ENCODE data around the gene DCAF17. TPM values are rescaled to one million over a fixed set of nuclear protein-coding genes. Genes with fewer than 3 reads are reported as not detected.

The DCAF17 gene
- total RNA-seq, 2 donors from 2014 or later = 22.7 to 31.7 TPM

- TF ChIP-seq CTCF (conservative IDR thresholded peaks at IDR 0.05) = no peak
- H3K27me3 ChIP-seq (ENCODE audit: control insufficient read depth, insufficient read depth, low read length, poor library complexity, severe bottlenecking) = no peaks in the 10 kb centered on the region
- no peak overlapping the region for H3K4me3 ChIP-seq (ENCODE audit: low read length)
- H3K27ac ChIP-seq (ENCODE audit: low read depth, low read length) = no peak overlapping the region
- DNase-seq = no peak
- H3K4me1 ChIP-seq (ENCODE audit: control insufficient read depth, insufficient read depth, low read length) = no peaks in the 10 kb centered on the region
- H3K9me3 ChIP-seq (ENCODE audit: control insufficient read depth, low read length) = peaks cover 1% of the 10 kb centered on the region
- Mint-ChIP-seq H3K9me3 (peaks cover 2% of the 10 kb centered on the region), H3K36me3 (ENCODE audit: low read depth) (peaks cover 65% of the 10 kb centered on the region), H3K4me3 (no peak overlapping the region), H3K4me1 (no peaks in the 10 kb centered on the region), H3K27me3 (ENCODE audit: insufficient read depth) (no peaks in the 10 kb centered on the region), H3K27ac (no peak overlapping the region)
- H3K36me3 ChIP-seq (ENCODE audit: control insufficient read depth, insufficient read depth, low read length) = peaks cover 71% of the 10 kb centered on the region
- H3K9ac ChIP-seq (ENCODE audit: extremely low read depth, low read length, poor library complexity, severe bottlenecking) = no peak overlapping the region
Measured at GRCh38 chr2:171441470-171441869, 7.4 kb downstream of the DCAF17 start.

- 90 to 93% methylated on average over 2 of the region's 2 CpGs for WGBS, 2 experiments (ENCODE audit: insufficient coverage in 1 of 2, insufficient read length in 1 of 2)
- no peak overlapping the region for H3K9ac ChIP-seq (ENCODE audit: extremely low read depth, low read length, poor library complexity, severe bottlenecking)
- H3K27ac ChIP-seq (ENCODE audit: low read depth, low read length) = no peak overlapping the region
- H3K4me3 ChIP-seq (ENCODE audit: low read length) = no peak overlapping the region
- H3K36me3 ChIP-seq (ENCODE audit: control insufficient read depth, insufficient read depth, low read length) = peaks cover 68% of the 10 kb centered on the region
- H3K27me3 Mint-ChIP-seq (ENCODE audit: insufficient read depth) = no peaks in the 10 kb centered on the region
- TF ChIP-seq CTCF (conservative IDR thresholded peaks at IDR 0.05) = peak; percentile 63
- H3K9me3 ChIP-seq (ENCODE audit: control insufficient read depth, low read length) = no peaks in the 10 kb centered on the region
- no peak overlapping the region for H3K4me3 Mint-ChIP-seq
- no peak overlapping the region for H3K27ac Mint-ChIP-seq
- no peaks in the 10 kb centered on the region for H3K27me3 ChIP-seq (ENCODE audit: control insufficient read depth, insufficient read depth, low read length, poor library complexity, severe bottlenecking)
- DNase-seq = no peak
- peaks cover 63% of the 10 kb centered on the region for H3K36me3 Mint-ChIP-seq (ENCODE audit: low read depth)
- H3K9me3 Mint-ChIP-seq = no peaks in the 10 kb centered on the region
- H3K4me1 ChIP-seq (ENCODE audit: control insufficient read depth, insufficient read depth, low read length) = no peaks in the 10 kb centered on the region
- no peaks in the 10 kb centered on the region for H3K4me1 Mint-ChIP-seq
Measured at GRCh38 chr2:171447675-171448074, 13.6 kb downstream of the DCAF17 start.

GRCh38 chr2:171451074-171451473 is 17.0 kb downstream of the DCAF17 start:
- no peak overlapping the region for H3K4me3 Mint-ChIP-seq
- no peaks in the 10 kb centered on the region for H3K27me3 Mint-ChIP-seq (ENCODE audit: insufficient read depth)
- no peaks in the 10 kb centered on the region for H3K4me1 Mint-ChIP-seq
- H3K9me3 ChIP-seq (ENCODE audit: control insufficient read depth, low read length) = peaks cover 10% of the 10 kb centered on the region
- H3K4me3 ChIP-seq (ENCODE audit: low read length) = no peak overlapping the region
- peaks cover 67% of the 10 kb centered on the region for H3K36me3 ChIP-seq (ENCODE audit: control insufficient read depth, insufficient read depth, low read length)
- H3K27me3 ChIP-seq (ENCODE audit: control insufficient read depth, insufficient read depth, low read length, poor library complexity, severe bottlenecking) = no peaks in the 10 kb centered on the region
- peaks cover 10% of the 10 kb centered on the region for H3K9me3 Mint-ChIP-seq
- no peak overlapping the region for H3K27ac Mint-ChIP-seq
- no peak for DNase-seq
- peaks cover 68% of the 10 kb centered on the region for H3K36me3 Mint-ChIP-seq (ENCODE audit: low read depth)
- no peak for TF ChIP-seq CTCF (conservative IDR thresholded peaks at IDR 0.05)
- H3K27ac ChIP-seq (ENCODE audit: low read depth, low read length) = no peak overlapping the region
- H3K9ac ChIP-seq (ENCODE audit: extremely low read depth, low read length, poor library complexity, severe bottlenecking) = no peak overlapping the region
- H3K4me1 ChIP-seq (ENCODE audit: control insufficient read depth, insufficient read depth, low read length) = no peaks in the 10 kb centered on the region

Measured in endodermal cell (in vitro differentiated cells).